ENCODE measurements around the gene NRIP1. TPM values are rescaled to one million over a fixed set of nuclear protein-coding genes. Genes with fewer than 3 reads are reported as not detected.

NRIP1 gene
- total and polyA plus RNA-seq, 2 donors (not counting 1 experiment from before 2014, with no cell fraction given): 3.3 to 32.1 TPM

- Mint-ChIP-seq H3K4me3 (no peak overlapping the region), H3K27me3 (no peaks in the 10 kb centered on the region), H3K4me1 (peaks cover 6% of the 10 kb centered on the region), H3K27ac (no peak overlapping the region), H3K9me3 (ENCODE audit: insufficient read depth) (no peaks in the 10 kb centered on the region)
- intact Hi-C loops (cut with micrococcal nuclease): no loop called here
- Histone ChIP-seq H3K27ac (ENCODE audit: low read length in 2 of 2) (no peak overlapping the region), H3K36me3 (replicated peaks in 1 of 2; ENCODE audit: control extremely low read depth in 1 of 2, control insufficient read depth in 1 of 2, extremely low read depth in 1 of 2, insufficient read depth in 2 of 2, low read length in 1 of 2) (peaks cover 6 to 20% of the 10 kb centered on the region in 2 experiments), H3K9me3 (ENCODE audit: control extremely low read depth in 1 of 3, control insufficient read depth in 2 of 3, insufficient read depth in 1 of 3, low read length in 2 of 3) (no peaks in the 10 kb centered on the region), H3K9ac (ENCODE audit: low read length) (no peak overlapping the region), H3K79me2 (ENCODE audit: control insufficient read depth, insufficient read depth, low read length) (peaks cover 16% of the 10 kb centered on the region), H4K20me1 (ENCODE audit: control insufficient read depth, insufficient read depth, low read length, poor library complexity, severe bottlenecking) (peaks cover 7% of the 10 kb centered on the region), H2AFZ (ENCODE audit: insufficient read depth, low read depth, low read length, poor library complexity, severe bottlenecking) (no peak overlapping the region), H3K27me3 (replicated peaks in 1 of 4; ENCODE audit: control extremely low read depth in 1 of 4, control insufficient read depth in 3 of 4, insufficient read depth in 4 of 4, low read length in 3 of 4) (no peaks in the 10 kb centered on the region), H3K4me1 (ENCODE audit: control insufficient read depth in 2 of 2, insufficient read depth in 2 of 2, low read length in 2 of 2) (no peaks in the 10 kb centered on the region), H3K4me2 (replicated peaks; ENCODE audit: low read depth, low read length, poor library complexity, severe bottlenecking) (no peak overlapping the region), H3K4me3 (ENCODE audit: control extremely low read depth in 1 of 5, extremely low read depth in 1 of 5, insufficient read depth in 1 of 5, low read depth in 2 of 5, low read length in 4 of 5) (no peak overlapping the region)
- DNase-seq (no peak), ATAC-seq (ENCODE audit: low read depth) (no peak)
- no peak for TF ChIP-seq EZH2 (IDR thresholded peaks at IDR 0.05; ENCODE audit: borderline replicate concordance, insufficient read depth, low read depth, low read length, poor library complexity, severe bottlenecking)
- TF ChIP-seq CTCF (IDR thresholded peaks at IDR 0.05): no peak
- ChIA-PET POLR2A (no interaction called here), CTCF (no interaction called here)
- no CpG with 5 or more reads among the region's 3 CpGs for WGBS (ENCODE audit: insufficient coverage)
These were observed 79.5 kb downstream of the NRIP1 start for GRCh38 chr21:14985306-14985705.

- DNase-seq (no peak), ATAC-seq (ENCODE audit: low read depth) (no peak)
- Histone ChIP-seq H4K20me1 (ENCODE audit: control insufficient read depth, insufficient read depth, low read length, poor library complexity, severe bottlenecking) (no peaks in the 10 kb centered on the region), H3K4me1 (ENCODE audit: control insufficient read depth in 2 of 2, insufficient read depth in 2 of 2, low read length in 2 of 2) (no peaks in the 10 kb centered on the region), H3K27ac (ENCODE audit: low read length in 2 of 2) (no peak overlapping the region), H2AFZ (ENCODE audit: insufficient read depth, low read depth, low read length, poor library complexity, severe bottlenecking) (no peak overlapping the region), H3K36me3 (replicated peaks in 1 of 2; ENCODE audit: control extremely low read depth in 1 of 2, control insufficient read depth in 1 of 2, extremely low read depth in 1 of 2, insufficient read depth in 2 of 2, low read length in 1 of 2) (peaks cover 3 to 4% of the 10 kb centered on the region in 2 experiments), H3K9me3 (ENCODE audit: control extremely low read depth in 1 of 3, control insufficient read depth in 2 of 3, insufficient read depth in 1 of 3, low read length in 2 of 3) (no peaks in the 10 kb centered on the region), H3K27me3 (replicated peaks in 1 of 4; ENCODE audit: control extremely low read depth in 1 of 4, control insufficient read depth in 3 of 4, insufficient read depth in 4 of 4, low read length in 3 of 4) (no peaks in the 10 kb centered on the region), H3K4me2 (replicated peaks; ENCODE audit: low read depth, low read length, poor library complexity, severe bottlenecking) (no peak overlapping the region), H3K9ac (ENCODE audit: low read length) (no peak overlapping the region), H3K79me2 (ENCODE audit: control insufficient read depth, insufficient read depth, low read length) (peaks cover 16% of the 10 kb centered on the region), H3K4me3 (ENCODE audit: control extremely low read depth in 1 of 5, extremely low read depth in 1 of 5, insufficient read depth in 1 of 5, low read depth in 2 of 5, low read length in 4 of 5) (no peak overlapping the region)
- H3K27ac Mint-ChIP-seq: no peak overlapping the region
- ChIA-PET CTCF (no interaction called here), POLR2A (no interaction called here)
- H3K9me3 Mint-ChIP-seq (ENCODE audit: insufficient read depth): no peaks in the 10 kb centered on the region
- H3K27me3 Mint-ChIP-seq: no peaks in the 10 kb centered on the region
- WGBS (ENCODE audit: insufficient coverage): no CpG with 5 or more reads among the region's 3 CpGs
- intact Hi-C loops (cut with micrococcal nuclease): no loop called here
- no peak overlapping the region for H3K4me3 Mint-ChIP-seq
- peaks cover 1% of the 10 kb centered on the region for H3K4me1 Mint-ChIP-seq
- no peak for TF ChIP-seq CTCF (IDR thresholded peaks at IDR 0.05)
- no peak for TF ChIP-seq EZH2 (IDR thresholded peaks at IDR 0.05; ENCODE audit: borderline replicate concordance, insufficient read depth, low read depth, low read length, poor library complexity, severe bottlenecking)
These were observed 82.5 kb downstream of the NRIP1 start for GRCh38 chr21:14982336-14982735.

All from B cell (primary cell).